Chondrocyte (in vitro differentiated cells): ENCODE results near the gene RTN4RL2. TPM values are rescaled to one million over a fixed set of nuclear protein-coding genes. Genes with fewer than 3 reads are reported as not detected.

ENCODE experiments used
- DNase-seq: peaks from one replicate; pipeline ENCODE4 v3.0.0; 2021; ENCODE audit warnings: mixed read lengths, low spot score
- H3K27ac Mint-ChIP-seq: one replicate; pipeline ENCODE4 v1.8.0; 2021; ENCODE audit warnings: mild to moderate bottlenecking, moderate library complexity, mixed read lengths; ENCODE audit not compliant: unreplicated experiment
- H3K27me3 Mint-ChIP-seq: 2 replicates; pipeline ENCODE4 v1.8.0; 2021; ENCODE audit warnings: low read depth, mixed read lengths
- H3K36me3 Mint-ChIP-seq: 2 replicates; pipeline ENCODE4 v1.8.0; 2021; ENCODE audit warnings: low read depth, mixed read lengths
- H3K4me1 Mint-ChIP-seq: 2 replicates; pipeline ENCODE4 v1.8.0; 2021; ENCODE audit warnings: low read depth, mild to moderate bottlenecking, mixed read lengths
- H3K4me3 Mint-ChIP-seq: one replicate; pipeline ENCODE4 v1.8.0; 2021; ENCODE audit warnings: mild to moderate bottlenecking, moderate library complexity, mixed read lengths; ENCODE audit not compliant: unreplicated experiment
- H3K9me3 Mint-ChIP-seq: 2 replicates; pipeline ENCODE4 v1.8.0; 2021; ENCODE audit warnings: low read depth, mixed read lengths
- CTCF ChIP-seq: fragments of 200-600 bp; sonication (generic); IDR thresholded peaks from 2 replicates; pipeline ENCODE4 v1.5.0; 2021; ENCODE audit warnings: antibody characterized with exemption, mild to moderate bottlenecking, moderate library complexity
- total RNA-seq: library from RNA; stranded (reverse); gene quantifications from 3 replicates; pipeline ENCODE4 v1.2.1, GENCODE V29; 2021

RTN4RL2 gene
- total RNA-seq, 1 donor from 2014 or later = 0.57 TPM

DNA sequence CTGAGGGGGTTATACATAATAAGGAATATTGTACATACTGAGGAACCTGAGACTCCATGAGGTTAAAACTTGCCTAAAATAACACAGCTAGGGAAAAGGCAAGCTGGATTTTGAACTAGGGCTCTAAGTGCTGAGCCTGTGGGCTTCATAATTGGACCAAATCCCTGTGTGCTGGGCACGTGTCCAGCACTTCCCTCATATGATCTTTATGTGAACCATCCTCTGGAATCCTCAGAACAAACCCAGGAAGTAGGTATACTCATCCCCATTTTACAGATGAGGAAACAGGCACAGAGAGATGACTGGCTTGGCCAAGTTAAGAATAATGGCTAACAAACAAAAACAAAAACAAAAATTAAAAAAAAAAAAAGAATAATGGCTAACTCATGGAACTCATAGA is 14.9 kb downstream of the RTN4RL2 start:
- Mint-ChIP-seq H3K9me3 (no peaks in the 10 kb centered on the region), H3K4me1 (peaks cover 10% of the 10 kb centered on the region), H3K36me3 (no peaks in the 10 kb centered on the region), H3K27ac (no peak overlapping the region), H3K27me3 (peaks cover 55% of the 10 kb centered on the region), H3K4me3 (no peak overlapping the region)
- TF ChIP-seq CTCF = no peak
- DNase-seq = no peak

GRCh38 chr11:57475671-57476046 is 15.3 kb downstream of the RTN4RL2 start:
- Mint-ChIP-seq H3K4me3 (peak overlapping the region; percentile 57), H3K27me3 (peaks cover 60% of the 10 kb centered on the region), H3K27ac (no peak overlapping the region), H3K36me3 (no peaks in the 10 kb centered on the region), H3K4me1 (peaks cover 10% of the 10 kb centered on the region), H3K9me3 (no peaks in the 10 kb centered on the region)
- no peak for DNase-seq
- TF ChIP-seq CTCF = no peak

DNA sequence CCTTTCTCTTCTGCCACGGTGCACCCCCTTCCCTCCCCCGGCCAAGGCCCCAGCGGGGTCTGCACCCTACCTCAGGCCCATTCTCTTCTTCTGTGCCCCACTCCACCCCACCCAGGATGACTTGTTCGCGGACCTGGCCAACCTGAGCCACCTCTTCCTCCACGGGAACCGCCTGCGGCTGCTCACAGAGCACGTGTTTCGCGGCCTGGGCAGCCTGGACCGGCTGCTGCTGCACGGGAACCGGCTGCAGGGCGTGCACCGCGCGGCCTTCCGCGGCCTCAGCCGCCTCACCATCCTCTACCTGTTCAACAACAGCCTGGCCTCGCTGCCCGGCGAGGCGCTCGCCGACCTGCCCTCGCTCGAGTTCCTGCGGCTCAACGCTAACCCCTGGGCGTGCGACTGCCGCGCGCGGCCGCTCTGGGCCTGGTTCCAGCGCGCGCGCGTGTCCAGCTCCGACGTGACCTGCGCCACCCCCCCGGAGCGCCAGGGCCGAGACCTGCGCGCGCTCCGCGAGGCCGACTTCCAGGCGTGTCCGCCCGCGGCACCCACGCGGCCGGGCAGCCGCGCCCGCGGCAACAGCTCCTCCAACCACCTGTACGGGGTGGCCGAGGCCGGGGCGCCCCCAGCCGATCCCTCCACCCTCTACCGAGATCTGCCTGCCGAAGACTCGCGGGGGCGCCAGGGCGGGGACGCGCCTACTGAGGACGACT is 15.9 kb downstream of the RTN4RL2 start:
- peaks cover 10% of the 10 kb centered on the region for H3K4me1 Mint-ChIP-seq

GRCh38 chr11:57476757-57477506 is 16.6 kb downstream of the RTN4RL2 start:
- Mint-ChIP-seq H3K27me3 (peaks cover 72% of the 10 kb centered on the region), H3K36me3 (no peaks in the 10 kb centered on the region), H3K4me3 (peak overlapping the region; percentile 67), H3K9me3 (no peaks in the 10 kb centered on the region), H3K27ac (no peak overlapping the region), H3K4me1 (peaks cover 10% of the 10 kb centered on the region)
- peak; percentile 63 for TF ChIP-seq CTCF
- no peak for DNase-seq

More for the DNA sequence above, 15.9 kb downstream of the RTN4RL2 start:
- no peaks in the 10 kb centered on the region for H3K36me3 Mint-ChIP-seq
- H3K4me3 Mint-ChIP-seq = peak overlapping the region; percentile 67
- DNase-seq = peak; percentile 85
- H3K27ac Mint-ChIP-seq = no peak overlapping the region
- peaks cover 66% of the 10 kb centered on the region for H3K27me3 Mint-ChIP-seq
- H3K9me3 Mint-ChIP-seq = no peaks in the 10 kb centered on the region
- TF ChIP-seq CTCF = no peak

DNA sequence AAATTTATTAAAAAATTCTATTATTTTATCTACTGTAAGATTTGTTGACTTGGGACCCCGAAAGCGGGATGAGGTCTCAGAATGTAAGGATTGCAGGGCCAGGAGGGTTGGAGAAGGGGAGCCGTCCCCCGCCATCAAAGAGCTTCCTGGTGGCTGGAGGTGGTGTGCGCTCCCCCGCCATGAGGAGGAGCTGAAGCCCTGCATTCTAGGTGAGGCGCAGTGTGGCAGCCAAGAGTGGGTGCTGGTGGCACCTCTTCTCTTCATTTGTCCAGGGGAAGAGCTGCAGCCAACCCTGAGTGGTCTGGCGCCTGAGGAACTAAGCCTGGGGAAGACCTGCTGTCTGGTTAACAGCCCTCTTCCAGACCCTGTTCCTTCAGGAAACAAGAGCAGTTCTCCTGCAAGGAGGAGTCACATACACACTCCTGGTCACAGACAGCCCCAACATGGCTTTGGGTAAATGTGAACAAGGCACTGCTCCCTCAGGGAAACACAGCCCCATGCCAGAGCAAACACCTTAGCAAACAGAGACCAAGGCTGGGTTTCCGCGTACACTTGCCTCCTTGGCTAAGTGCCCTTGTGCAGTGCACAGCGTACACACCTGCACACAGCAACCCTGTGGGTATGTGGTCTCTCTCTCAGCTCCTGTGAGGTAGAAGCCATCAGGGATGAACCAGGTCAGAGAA is 17.3 kb downstream of the RTN4RL2 start:
- DNase-seq = no peak
- no peak overlapping the region for H3K4me3 Mint-ChIP-seq
- no peak for TF ChIP-seq CTCF
- H3K4me1 Mint-ChIP-seq = peaks cover 13% of the 10 kb centered on the region
- H3K9me3 Mint-ChIP-seq = no peaks in the 10 kb centered on the region
- H3K27ac Mint-ChIP-seq = no peak overlapping the region
- H3K27me3 Mint-ChIP-seq = peaks cover 76% of the 10 kb centered on the region
- H3K36me3 Mint-ChIP-seq = no peaks in the 10 kb centered on the region
